Medulla oblongata (tissue), 1 donor: ENCODE results near the gene CEP97.

Experiments used
- DNase-seq: peaks from one replicate; pipeline ENCODE4 v3.0.0-alpha.2; 2015; ENCODE audit errors: extremely low spot score

The CEP97 gene

DNA sequence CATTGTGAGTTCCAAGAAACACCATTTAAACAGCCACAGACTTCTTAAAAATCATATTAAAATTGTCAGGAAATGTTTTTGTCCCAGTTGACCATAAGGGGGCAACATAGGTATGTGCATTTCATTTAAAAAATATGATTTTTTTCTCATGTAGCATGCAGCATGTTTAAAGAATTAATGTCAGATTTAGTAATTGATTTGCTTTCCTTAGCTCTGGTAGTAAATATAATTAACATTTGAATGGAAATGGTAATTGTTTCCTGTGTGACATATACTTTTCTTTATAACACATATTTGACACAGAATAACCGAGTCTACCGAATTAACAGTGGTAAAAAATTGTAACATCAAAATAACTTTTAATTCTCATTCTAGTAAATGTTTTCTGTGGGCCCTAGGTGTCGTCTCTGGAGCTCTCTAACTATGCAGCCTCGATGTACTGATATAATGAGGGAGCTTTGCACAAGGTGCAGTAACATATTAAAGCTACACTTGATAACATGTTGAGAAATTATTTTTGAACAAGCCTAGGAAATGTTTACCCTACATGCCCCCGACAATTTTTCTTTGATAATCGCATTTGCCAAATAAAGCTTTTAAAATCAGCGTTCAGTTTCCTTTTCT is 89.5 kb downstream of the CEP97 start:
- DNase-seq, result no peak

DNA sequence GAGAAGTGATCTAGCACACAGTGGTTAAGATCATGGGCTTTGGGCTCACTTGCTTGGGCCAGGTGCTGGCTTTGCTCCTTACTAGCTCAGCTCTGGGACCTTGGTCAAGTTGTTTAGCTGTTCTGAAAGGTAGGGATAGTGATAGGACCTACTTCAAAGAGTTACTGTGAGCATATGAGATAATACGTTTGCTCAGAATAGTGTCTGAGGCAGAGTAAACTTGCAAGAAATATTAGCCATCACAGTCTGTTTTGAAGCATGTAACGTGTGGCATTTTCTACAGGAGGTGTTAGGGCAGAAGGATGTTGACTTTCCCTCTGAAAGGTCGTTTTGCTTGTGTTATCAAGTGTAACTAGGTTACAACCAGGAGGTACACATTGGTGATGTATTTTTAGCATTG is 90.4 kb downstream of the CEP97 start:
- DNase-seq, result no peak

DNA sequence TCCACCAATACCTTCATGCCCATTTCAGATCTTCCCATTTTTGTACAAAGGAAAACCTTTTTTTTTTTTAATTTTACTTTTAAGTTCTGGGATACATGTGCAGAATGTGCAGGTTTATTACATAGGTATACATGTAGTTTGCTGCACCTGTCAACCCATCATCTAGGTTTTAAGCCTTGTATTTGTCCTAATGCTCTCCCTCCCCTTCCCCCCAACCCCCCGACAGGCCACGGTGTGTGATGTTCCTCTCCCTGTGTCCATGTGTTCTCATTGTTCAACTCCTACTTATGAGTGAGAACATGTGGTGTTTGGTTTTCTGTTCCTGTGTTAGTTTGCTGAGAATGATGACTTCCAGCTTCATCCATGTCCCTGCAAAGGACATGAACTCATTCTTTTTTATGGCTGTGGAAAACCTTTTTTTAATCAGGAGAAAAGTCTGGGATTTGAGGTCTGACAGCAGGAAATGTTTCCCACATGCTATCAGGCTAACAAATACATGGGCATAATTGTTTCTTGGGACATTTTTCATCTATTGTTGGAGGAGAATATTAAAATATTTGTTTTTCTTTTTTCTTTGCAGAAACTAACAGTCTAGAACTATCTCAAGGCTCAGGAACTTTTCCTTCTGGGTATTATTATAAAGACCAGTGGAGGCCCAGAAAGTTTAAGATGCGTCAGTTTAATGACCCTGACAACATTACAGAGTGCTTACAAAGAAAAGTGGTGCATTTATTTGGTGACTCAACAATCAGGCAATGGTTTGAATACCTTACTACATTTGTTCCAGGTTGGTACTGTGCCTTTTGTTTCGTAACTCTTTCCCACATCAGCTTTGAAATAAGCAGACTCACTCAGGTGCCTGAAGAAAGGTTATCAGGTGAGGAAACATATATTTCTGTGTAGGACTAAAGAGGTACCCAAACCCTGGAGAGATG is 92.1 kb downstream of the CEP97 start:
- no peak for DNase-seq

DNA sequence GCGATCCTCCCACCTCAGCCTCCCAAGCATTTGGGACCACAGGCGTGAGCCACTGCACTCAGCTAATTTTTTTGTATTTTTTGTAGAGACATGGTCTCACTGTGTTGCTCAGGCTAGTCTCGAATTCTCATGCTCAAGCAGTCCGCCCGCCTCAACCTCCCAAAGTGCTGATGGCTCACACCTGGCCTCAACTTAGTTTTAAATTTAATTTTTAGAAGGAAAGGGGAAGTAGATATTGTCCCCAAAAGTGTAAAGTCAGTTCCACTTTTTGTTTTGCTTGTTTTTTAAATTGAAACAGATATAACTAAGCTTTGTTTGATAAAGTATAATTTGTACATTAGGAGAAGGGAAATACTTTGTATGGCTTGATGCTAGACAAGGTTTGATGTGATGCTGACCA is 93.6 kb downstream of the CEP97 start:
- DNase-seq, result no peak

DNA sequence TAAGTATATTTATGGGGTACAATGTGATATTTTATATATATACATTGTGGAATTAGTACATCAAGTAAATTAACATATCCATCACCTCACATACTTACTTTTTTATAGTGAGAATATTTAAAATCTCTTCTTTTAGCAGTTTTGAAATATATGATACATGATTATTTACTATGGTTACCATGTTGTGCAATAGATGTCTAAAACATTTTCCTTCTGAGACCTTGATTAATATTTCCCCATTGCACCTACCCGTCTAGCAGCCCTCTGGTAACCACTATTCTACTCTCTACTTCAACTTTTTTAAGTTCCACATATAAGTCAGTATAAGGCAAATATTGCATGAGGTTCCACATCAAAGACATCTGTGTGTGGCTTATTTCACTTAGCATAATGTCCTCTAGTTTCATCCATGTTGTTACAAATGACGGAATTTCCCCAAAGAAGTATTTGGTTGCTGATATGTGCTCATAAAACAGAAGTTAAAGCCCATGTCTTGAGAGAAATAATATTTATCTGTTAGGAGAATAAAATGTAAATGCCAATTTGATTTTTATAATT is 95.3 kb downstream of the CEP97 start:
- no peak for DNase-seq
